ENCODE data around the gene PRMT7.

DNA sequence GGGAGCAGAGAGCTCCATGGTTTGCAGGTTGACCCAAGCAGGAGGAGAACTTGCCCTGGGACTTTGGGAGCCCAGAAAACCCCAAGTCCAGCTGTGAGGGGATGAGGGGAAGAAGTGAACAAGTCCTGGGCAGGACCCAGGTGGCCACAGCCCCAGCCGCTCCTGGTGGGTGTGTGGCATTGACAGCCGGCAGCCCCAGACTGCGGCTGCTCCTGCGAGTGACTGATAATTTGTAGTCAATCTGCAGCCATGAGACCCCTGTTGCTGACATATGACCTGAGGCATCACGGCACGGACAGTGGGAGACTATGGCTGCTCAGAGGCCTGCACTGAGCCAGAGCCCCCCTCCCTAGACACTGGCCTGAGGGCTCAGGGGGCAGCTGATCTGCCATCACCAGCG lies 66.4 kb downstream of the PRMT7 start:
- TF ChIP-seq POLR2AphosphoS5 (IDR thresholded peaks at IDR 0.05; ENCODE audit: low read depth, low read length) (no peak), TCF7L2 (IDR thresholded peaks at IDR 0.05; ENCODE audit: low read depth, low read length) (no peak)
- TF ChIP-seq, protein P1, sequence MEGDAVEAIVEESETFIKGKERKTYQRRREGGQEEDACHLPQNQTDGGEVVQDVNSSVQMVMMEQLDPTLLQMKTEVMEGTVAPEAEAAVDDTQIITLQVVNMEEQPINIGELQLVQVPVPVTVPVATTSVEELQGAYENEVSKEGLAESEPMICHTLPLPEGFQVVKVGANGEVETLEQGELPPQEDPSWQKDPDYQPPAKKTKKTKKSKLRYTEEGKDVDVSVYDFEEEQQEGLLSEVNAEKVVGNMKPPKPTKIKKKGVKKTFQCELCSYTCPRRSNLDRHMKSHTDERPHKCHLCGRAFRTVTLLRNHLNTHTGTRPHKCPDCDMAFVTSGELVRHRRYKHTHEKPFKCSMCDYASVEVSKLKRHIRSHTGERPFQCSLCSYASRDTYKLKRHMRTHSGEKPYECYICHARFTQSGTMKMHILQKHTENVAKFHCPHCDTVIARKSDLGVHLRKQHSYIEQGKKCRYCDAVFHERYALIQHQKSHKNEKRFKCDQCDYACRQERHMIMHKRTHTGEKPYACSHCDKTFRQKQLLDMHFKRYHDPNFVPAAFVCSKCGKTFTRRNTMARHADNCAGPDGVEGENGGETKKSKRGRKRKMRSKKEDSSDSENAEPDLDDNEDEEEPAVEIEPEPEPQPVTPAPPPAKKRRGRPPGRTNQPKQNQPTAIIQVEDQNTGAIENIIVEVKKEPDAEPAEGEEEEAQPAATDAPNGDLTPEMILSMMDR (IDR thresholded peaks at IDR 0.05): no peak

Data from Panc1 (cell line).